HepG2 (cell line): Measurements from ENCODE around the gene MAN2C1. TPM values are rescaled to one million over a fixed set of nuclear protein-coding genes. Genes with fewer than 3 reads are reported as not detected.

Experiments used
- ATAC-seq: fragments of 200-7000 bp; cut with Tn5 transposase; 3 replicates; pipeline ENCODE4 v1.9.1; 2020; ENCODE audit warnings: mild to moderate bottlenecking, moderate library complexity
- BruUV-seq: library from RNA; stranded (reverse); fragments of 400-500 nt; replicated peaks from 2 replicates; lab custom pipeline; 2021; lab: Mats Ljungman, UMichigan
- CTCF ChIA-PET: fragments of 300-600 bp; formaldehyde crosslinking; extraction: SDS; loops from one replicate; lab custom pipeline; 2021; ENCODE audit warnings: low total read pairs, inconsistent platforms, low intra/inter-chr PET ratio; lab: Yijun Ruan, JAX
- POLR2A ChIA-PET: fragments of 350-600 bp; sonication (Branson Sonifier 250); formaldehyde crosslinking; loops from one replicate; lab custom pipeline; 2020; ENCODE audit warnings: antibody characterized with exemption, inconsistent platforms; lab: Yijun Ruan, JAX
- DNase-seq: peaks from one replicate; pipeline ENCODE4 v3.0.0-alpha.2; 2015; ENCODE audit warnings: low spot score
- FAIRE-seq: peaks from 3 replicates; lab custom pipeline; 2011; peaks lifted over from hg19 to GRCh38; lab: Jason Lieb, UNC
- H2AFZ ChIP-seq: one replicate; pipeline ENCODE4 v1.6.1; 2011; ENCODE audit warnings: low read length, inconsistent platforms
- H3K27ac ChIP-seq: fragments of 300-600 bp; 3 replicates; pipeline ENCODE4 v1.8.0; 2011; ENCODE audit warnings: mixed run types, mild to moderate bottlenecking, mixed read lengths, low read length, inconsistent platforms; ENCODE audit not compliant: insufficient read depth; ENCODE audit errors: extremely low read length
- H3K27me3 ChIP-seq, 2 experiments: fragments of 200-600 bp in 1 of 2; 2 replicates in 1 of 2; 3 replicates in 1 of 2; pipeline versions ENCODE4 v1.6.0 to v1.8.0; 2011; ENCODE audit warnings: low read length in 2 of 2, mild to moderate bottlenecking in 2 of 2, moderate library complexity in 2 of 2, inconsistent platforms in 1 of 2; ENCODE audit not compliant: insufficient read depth in 2 of 2, control insufficient read depth in 1 of 2
- H3K36me3 ChIP-seq, 2 experiments: fragments of 200-600 bp in 1 of 2; replicated peaks in 1 of 2; 2 replicates in 1 of 2; 3 replicates in 1 of 2; pipeline versions ENCODE4 v1.5.1 to v1.8.0; 2011; ENCODE audit warnings: low read length in 2 of 2, inconsistent platforms in 1 of 2; ENCODE audit not compliant: insufficient read depth in 2 of 2, control insufficient read depth in 1 of 2
- H3K4me1 ChIP-seq: 2 replicates; pipeline ENCODE4 v1.5.1; 2012; ENCODE audit warnings: low read length, inconsistent platforms; ENCODE audit not compliant: insufficient read depth
- H3K4me2 ChIP-seq: 2 replicates; pipeline ENCODE4 v1.6.0; 2011; ENCODE audit warnings: low read depth, low read length, inconsistent platforms
- H3K4me3 ChIP-seq, 3 experiments: fragments of 200-600 bp in 1 of 3; sonication (generic), shearing (Covaris generic) in 1 of 3; replicated peaks in 1 of 3; 2 replicates each; pipeline ENCODE4 v1.5.1; 2011 to 2016; ENCODE audit warnings: low read length in 3 of 3, inconsistent platforms in 2 of 3, low read depth in 2 of 3, mild to moderate bottlenecking in 2 of 3, control low read depth in 1 of 3, mixed read lengths in 1 of 3; ENCODE audit not compliant: insufficient read depth in 1 of 3
- H3K79me2 ChIP-seq: one replicate; pipeline ENCODE4 v1.6.1; 2011; ENCODE audit warnings: low read length, inconsistent platforms; ENCODE audit not compliant: insufficient read depth
- H3K9ac ChIP-seq: 2 replicates; pipeline ENCODE4 v1.6.0; 2011; ENCODE audit warnings: mild to moderate bottlenecking, low read depth, low read length, inconsistent platforms; ENCODE audit not compliant: insufficient read depth
- H3K9me3 ChIP-seq: 2 replicates; pipeline ENCODE4 v1.5.1; 2012; ENCODE audit warnings: mild to moderate bottlenecking, low read length
- H4K20me1 ChIP-seq: 2 replicates; pipeline ENCODE4 v1.6.0; 2011; ENCODE audit warnings: inconsistent platforms, mild to moderate bottlenecking, low read length, moderate library complexity; ENCODE audit not compliant: insufficient read depth
- BRF2 ChIP-seq: sonication (generic); formaldehyde crosslinking; IDR thresholded peaks from 2 replicates; pipeline ENCODE4 v1.8.1; 2022; ENCODE audit warnings: mild to moderate bottlenecking, missing genetic modification reagents
- ELF3 ChIP-seq: IDR thresholded peaks from 2 replicates; pipeline ENCODE4 v1.6.1; 2016; ENCODE audit warnings: missing genetic modification reagents, missing compliant biosample characterization
- ETV5 ChIP-seq: IDR thresholded peaks from 2 replicates; pipeline ENCODE4 v1.6.1; 2018; ENCODE audit warnings: missing biosample characterization, missing genetic modification reagents, inconsistent platforms, borderline replicate concordance
- FOXA3 ChIP-seq: IDR thresholded peaks from 2 replicates; pipeline ENCODE4 v1.6.1; 2016; ENCODE audit warnings: missing genetic modification reagents, missing compliant biosample characterization
- JUND ChIP-seq: sonication (generic); formaldehyde crosslinking; IDR thresholded peaks from 2 replicates; pipeline ENCODE4 v1.8.0; 2022; ENCODE audit warnings: mild to moderate bottlenecking, missing genetic modification reagents
- KDM1A ChIP-seq: IDR thresholded peaks from 2 replicates; pipeline ENCODE4 v1.6.1; 2016; ENCODE audit warnings: missing compliant biosample characterization
- PRDM10 ChIP-seq: sonication (generic); formaldehyde crosslinking; IDR thresholded peaks from 2 replicates; pipeline ENCODE4 v1.4.0; 2020; ENCODE audit warnings: low read depth, missing genetic modification reagents
- SAP130 ChIP-seq: IDR thresholded peaks from 2 replicates; pipeline ENCODE4 v1.6.1; 2016; ENCODE audit warnings: low read depth
- THAP8 ChIP-seq: sonication (generic); formaldehyde crosslinking; IDR thresholded peaks from 2 replicates; pipeline ENCODE4 v1.5.1; 2020; ENCODE audit warnings: missing genetic modification reagents, mild to moderate bottlenecking, borderline replicate concordance
- ZNF570 ChIP-seq: sonication (generic); formaldehyde crosslinking; IDR thresholded peaks from 2 replicates; pipeline ENCODE4 v1.4.0; 2020; ENCODE audit warnings: mild to moderate bottlenecking, missing genetic modification reagents, borderline replicate concordance
- ZNF574 ChIP-seq: sonication (generic); formaldehyde crosslinking; IDR thresholded peaks from 2 replicates; pipeline ENCODE4 v1.4.0; 2020; ENCODE audit warnings: missing genetic modification reagents
- ZNF580 ChIP-seq: IDR thresholded peaks from 2 replicates; pipeline ENCODE4 v1.6.1; 2016; ENCODE audit warnings: low read depth, borderline replicate concordance
- WGBS: methylation state at CpG from one replicate; pipeline ENCODE4 v1.1.6; 2017; ENCODE audit warnings: low lambda C conversion rate; 5-methylcytosine and 5-hydroxymethylcytosine counted together
- in situ Hi-C: cut with HindIII; loops from 2 replicates; pipeline ENCODE4 v1.10.0; 2017; ENCODE audit warnings: low pct_unique_long_range_greater_than_20kb; ENCODE audit not compliant: extremely low pct_ligation_motif_present
- intact Hi-C: fragments of 100-400 bp; cut with micrococcal nuclease; formaldehyde crosslinking; loops from one replicate; pipeline ENCODE4 v1.10.0; 2022; ENCODE audit not compliant: unreplicated experiment
- polyA plus RNA-seq, 8 experiments: library from polyadenylated mRNA; depleted of rRNA in 3 of 8; stranded (reverse) in 7 of 8; unstranded in 1 of 8; fragments of >200 nt; fragmentation: Illumina TruSeq in 4 of 8; extraction: Trizol in 4 of 8; gene quantifications; 2 replicates each; pipeline versions ENCODE4 v1.2.1 to v1.2.3, GENCODE V29; 2011 to 2016; ENCODE audit warnings: low read depth in 4 of 8, missing spikeins in 1 of 8, mixed read lengths in 1 of 8; ENCODE audit not compliant: insufficient read depth in 1 of 8
- total RNA-seq, 5 experiments: library from RNA; depleted of rRNA; stranded (reverse); fragments of >200 nt; fragmentation: Illumina TruSeq; extraction: Trizol; gene quantifications; 2 replicates each; pipeline ENCODE4 v1.2.3, GENCODE V29; 2016; ENCODE audit warnings: low read depth in 1 of 5

MAN2C1 gene
- total and polyA plus RNA-seq, 2 of the 13 experiments (the other 11 are each of a cell fraction or from before 2014, with no cell fraction given) = 62.6 to 71.0 TPM

GRCh38 chr15:75347222-75348033 is 21.0 kb downstream of the MAN2C1 start (continued):
- TF ChIP-seq ZNF570 = no peak
- no peak for TF ChIP-seq FOXA3 (CRISPR knock-in tag)
- TF ChIP-seq PRDM10 (CRISPR knock-in tag) = no peak
- TF ChIP-seq JUND (CRISPR knock-in tag) = no peak
- no peak for TF ChIP-seq ELF3 (CRISPR knock-in tag)

GRCh38 chr15:75346796-75347221 is 21.6 kb downstream of the MAN2C1 start, which contains the start of gene NEIL1:
Gene NEIL1, plus strand, starts transcription at chr15:75347039. Its CDS starts 1,867 bp downstream, at chr15:75348906.
- Histone ChIP-seq H3K4me1 (peaks cover 12% of the 10 kb centered on the region), H3K9ac (peak within 1 kb of the TSS; percentile 81), H4K20me1 (no peaks in the 10 kb centered on the region), H3K27me3 (no peaks in the 10 kb centered on the region), H3K36me3 (no peaks in the 10 kb centered on the region), H3K27ac (peak within 1 kb of the TSS; percentile 47), H3K4me3 (peak within 1 kb of the TSS; percentile 70 to 96 (median 94)), H2AFZ (peak within 1 kb of the TSS; percentile 80), H3K4me2 (peak within 1 kb of the TSS; percentile 94), H3K79me2 (no peaks in the 10 kb centered on the region), H3K9me3 (no peaks in the 10 kb centered on the region)
- in situ Hi-C loops (no loop called here), intact Hi-C loops (loop anchor here (1.0 kb wide), 1 partner anchor 20 kb away; no protein-coding TSS in a partner anchor)
- TSS peak; percentile 55 for BruUV-seq
- WGBS = 10% methylated on average over 18 of the region's 20 CpGs
- FAIRE-seq (no peak), ATAC-seq (peak; percentile 11), DNase-seq (no peak)
- ChIA-PET POLR2A (interaction anchor here (1.1 to 2.4 kb wide), 4 partner anchors 12 to 105 kb away, joined by 3 to 42 read pairs (median 6); partner anchors contain the start of genes COMMD4, MAN2C1 and SIN3A), CTCF (no interaction called here)
- TF ChIP-seq SAP130 (CRISPR knock-in tag) = no peak
- TF ChIP-seq ETV5 (CRISPR knock-in tag) = 0 out of 2 replicates have a peak, but pooled peaks have one; percentile 7
- no peak for TF ChIP-seq THAP8 (CRISPR knock-in tag)
- no peak for TF ChIP-seq ZNF580 (CRISPR knock-in tag)
- TF ChIP-seq BRF2 (CRISPR knock-in tag) = 0 out of 2 replicates have a peak, but pooled peaks have one; percentile 21
- no peak for TF ChIP-seq ZNF574 (CRISPR knock-in tag)
- 0 out of 2 replicates have a peak, but pooled peaks have one; percentile 15 for TF ChIP-seq KDM1A (CRISPR knock-in tag)
